ELF-1 (cell line): ENCODE results near the gene UBAC2.
"Not testable (repeated sequence)": the region's sequence is repeated elsewhere in the genome, so short reads cannot be mapped to it uniquely, and the experiment has no call there.

Source experiments
- DNase-seq: peaks from one replicate; pipeline ENCODE4 v3.0.0-alpha.2; 2016; ENCODE audit warnings: low read depth, low spot score

The UBAC2 gene

GRCh38 chr13:99246100-99246499 is 45.4 kb downstream of the UBAC2 start:
- no peak for DNase-seq

GRCh38 chr13:99249178-99249577 is 48.5 kb downstream of the UBAC2 start:
- DNase-seq: not testable (repeated sequence)

GRCh38 chr13:99249606-99250005 is 49.0 kb downstream of the UBAC2 start:
- not testable (repeated sequence) for DNase-seq

- no peak for DNase-seq
Observed at GRCh38 chr13:99250982-99251825, 50.5 kb downstream of the UBAC2 start.

GRCh38 chr13:99251921-99252320 is 51.3 kb downstream of the UBAC2 start:
- no peak for DNase-seq

- no peak for DNase-seq
Observed at GRCh38 chr13:99254830-99255229, 54.2 kb downstream of the UBAC2 start.

GRCh38 chr13:99255271-99255670 is 54.6 kb downstream of the UBAC2 start:
- DNase-seq: no peak

GRCh38 chr13:99256283-99256682 is 55.6 kb downstream of the UBAC2 start:
- DNase-seq: no peak

GRCh38 chr13:99256709-99257108 is 56.1 kb downstream of the UBAC2 start:
- no peak for DNase-seq

- DNase-seq: no peak
Observed at GRCh38 chr13:99257291-99257690, 56.6 kb downstream of the UBAC2 start.

GRCh38 chr13:99258210-99258860 is 57.7 kb downstream of the UBAC2 start, which contains the start of gene GPR18:
Gene GPR18 (minus strand): TSS chr13:99258379. CDS start chr13:99255872, 2,507 bp downstream.
- no peak for DNase-seq

GRCh38 chr13:99258946-99259345 is 58.3 kb downstream of the UBAC2 start:
- DNase-seq: no peak

- DNase-seq: no peak
Observed at GRCh38 chr13:99260216-99260615, 59.6 kb downstream of the UBAC2 start.

- no peak for DNase-seq
Observed at GRCh38 chr13:99261059-99261458, 60.4 kb downstream of the UBAC2 start.

- no peak for DNase-seq
Observed at GRCh38 chr13:99263126-99263785, 62.6 kb downstream of the UBAC2 start.

GRCh38 chr13:99264051-99264450 is 63.4 kb downstream of the UBAC2 start:
- no peak for DNase-seq

- DNase-seq: no peak
Observed at GRCh38 chr13:99265162-99265800, 64.6 kb downstream of the UBAC2 start.

- no peak for DNase-seq
Observed at GRCh38 chr13:99265821-99266426, 65.3 kb downstream of the UBAC2 start.

- DNase-seq: no peak
Observed at GRCh38 chr13:99266827-99267226, 66.2 kb downstream of the UBAC2 start.

GRCh38 chr13:99267927-99268326 is 67.3 kb downstream of the UBAC2 start:
- DNase-seq: no peak

- no peak for DNase-seq
Observed at GRCh38 chr13:99268822-99269221, 68.2 kb downstream of the UBAC2 start.
